Prostate gland (tissue), 2 donors: ENCODE results near the gene FAM234A.

ENCODE experiments used
- POLR2A ChIP-seq: fragments of 450-650 bp; IDR thresholded peaks from one replicate; pipeline ENCODE4 v1.6.1; 2016; ENCODE audit warnings: antibody characterized with exemption, mild to moderate bottlenecking
- POLR2AphosphoS5 ChIP-seq: sonication (generic); formaldehyde crosslinking; IDR thresholded peaks from one replicate; pipeline ENCODE4 v1.6.1; 2017; ENCODE audit warnings: antibody characterized with exemption
- TF ChIP-seq, protein P1 (sequence below), 4 experiments: fragments of 200-600 bp in 2 of 4; fragments of 450-650 bp in 2 of 4; sonication (generic) in 2 of 4; IDR thresholded peaks; 1 replicate in 3 of 4; 2 replicates in 1 of 4; pipeline ENCODE4 v1.5.1; 2016 to 2019; ENCODE audit warnings: antibody characterized with exemption in 4 of 4, mild to moderate bottlenecking in 2 of 4, moderate library complexity in 2 of 4

DNA sequence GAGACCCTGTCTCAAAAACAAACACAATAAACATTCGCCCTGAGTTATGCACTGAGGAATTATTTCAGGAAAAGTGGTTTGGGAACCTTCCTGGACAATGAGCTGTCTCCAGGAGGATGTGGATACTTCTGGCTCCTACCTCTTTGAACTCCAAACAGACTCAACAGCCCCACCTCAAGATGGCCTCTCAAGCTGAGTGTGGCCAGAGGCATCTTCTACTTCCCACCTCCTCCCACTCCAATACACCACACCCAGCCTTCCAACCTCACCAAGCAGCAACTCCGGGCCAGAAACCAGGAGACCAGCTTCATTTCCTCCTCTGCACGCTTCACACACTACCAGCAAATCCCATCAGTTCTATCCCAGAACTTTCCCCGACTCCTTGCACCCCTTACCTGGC lies 42.8 kb upstream of the FAM234A start:
- TF ChIP-seq, protein P1, sequence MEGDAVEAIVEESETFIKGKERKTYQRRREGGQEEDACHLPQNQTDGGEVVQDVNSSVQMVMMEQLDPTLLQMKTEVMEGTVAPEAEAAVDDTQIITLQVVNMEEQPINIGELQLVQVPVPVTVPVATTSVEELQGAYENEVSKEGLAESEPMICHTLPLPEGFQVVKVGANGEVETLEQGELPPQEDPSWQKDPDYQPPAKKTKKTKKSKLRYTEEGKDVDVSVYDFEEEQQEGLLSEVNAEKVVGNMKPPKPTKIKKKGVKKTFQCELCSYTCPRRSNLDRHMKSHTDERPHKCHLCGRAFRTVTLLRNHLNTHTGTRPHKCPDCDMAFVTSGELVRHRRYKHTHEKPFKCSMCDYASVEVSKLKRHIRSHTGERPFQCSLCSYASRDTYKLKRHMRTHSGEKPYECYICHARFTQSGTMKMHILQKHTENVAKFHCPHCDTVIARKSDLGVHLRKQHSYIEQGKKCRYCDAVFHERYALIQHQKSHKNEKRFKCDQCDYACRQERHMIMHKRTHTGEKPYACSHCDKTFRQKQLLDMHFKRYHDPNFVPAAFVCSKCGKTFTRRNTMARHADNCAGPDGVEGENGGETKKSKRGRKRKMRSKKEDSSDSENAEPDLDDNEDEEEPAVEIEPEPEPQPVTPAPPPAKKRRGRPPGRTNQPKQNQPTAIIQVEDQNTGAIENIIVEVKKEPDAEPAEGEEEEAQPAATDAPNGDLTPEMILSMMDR (IDR thresholded peaks at IDR 0.05), result no peak
- no peak for TF ChIP-seq POLR2A
- no peak for TF ChIP-seq POLR2AphosphoS5
